Liver (tissue), 9 donors: Measurements from ENCODE around the gene RAB1A. TPM values are rescaled to one million over a fixed set of nuclear protein-coding genes. Genes with fewer than 3 reads are reported as not detected.

Experiments
- DNase-seq: peaks from one replicate; pipeline ENCODE4 v3.0.0-alpha.2; 2017; ENCODE audit warnings: low spot score
- H3K27ac ChIP-seq, 2 donors: one replicate each; pipeline ENCODE4 v1.7.0; 2013; ENCODE audit warnings: inconsistent platforms in 2 of 2, low read length in 2 of 2, control low read depth in 1 of 2, low read depth in 1 of 2, mild to moderate bottlenecking in 1 of 2
- H3K27me3 ChIP-seq, 4 donors: one replicate each; pipeline versions ENCODE4 v1.6.1 to v1.7.0; 2013; ENCODE audit warnings: low read length in 3 of 4, inconsistent platforms in 1 of 4, mild to moderate bottlenecking in 1 of 4, moderate library complexity in 1 of 4; ENCODE audit not compliant: control insufficient read depth in 4 of 4, insufficient read depth in 4 of 4
- H3K36me3 ChIP-seq, 4 donors: one replicate each; pipeline versions ENCODE4 v1.6.1 to v1.7.0; 2013; ENCODE audit warnings: low read length in 3 of 4, mild to moderate bottlenecking in 3 of 4, low read depth in 1 of 4, moderate library complexity in 1 of 4; ENCODE audit not compliant: control insufficient read depth in 4 of 4, insufficient read depth in 3 of 4
- H3K4me1 ChIP-seq, 4 donors: one replicate each; pipeline versions ENCODE4 v1.6.1 to v1.7.0; 2013; ENCODE audit warnings: low read length in 3 of 4, mild to moderate bottlenecking in 3 of 4, moderate library complexity in 1 of 4; ENCODE audit not compliant: control insufficient read depth in 4 of 4, insufficient read depth in 4 of 4
- H3K4me3 ChIP-seq, 3 donors: one replicate each; pipeline versions ENCODE4 v1.6.1 to v1.7.0; 2013; ENCODE audit warnings: low read length in 3 of 3, control low read depth in 1 of 3, low read depth in 1 of 3, mild to moderate bottlenecking in 1 of 3
- H3K9ac ChIP-seq, 2 donors: one replicate each; pipeline ENCODE4 v1.7.0; 2013; ENCODE audit warnings: low read length in 2 of 2, mild to moderate bottlenecking in 2 of 2, moderate library complexity in 2 of 2, control low read depth in 1 of 2, low read depth in 1 of 2
- H3K9me3 ChIP-seq, 4 donors: one replicate each; pipeline versions ENCODE4 v1.6.1 to v1.7.0; 2013; ENCODE audit warnings: low read length in 3 of 4; ENCODE audit not compliant: control insufficient read depth in 4 of 4
- EGR1 ChIP-seq, 2 donors: IDR thresholded peaks; 2 replicates each; pipeline ENCODE4 v1.6.1; 2016 to 2018; ENCODE audit warnings: antibody characterized with exemption in 2 of 2, low read depth in 2 of 2
- FOXA1 ChIP-seq: IDR thresholded peaks from 2 replicates; pipeline ENCODE4 v1.6.1; 2016; ENCODE audit warnings: antibody characterized with exemption
- FOXA2 ChIP-seq: IDR thresholded peaks from 2 replicates; pipeline ENCODE4 v1.6.1; 2016; ENCODE audit warnings: antibody characterized with exemption
- GABPA ChIP-seq, 2 donors: IDR thresholded peaks in 1 of 2; conservative IDR thresholded peaks in 1 of 2; 2 replicates each; pipeline ENCODE4 v1.6.1; 2016; ENCODE audit warnings: antibody characterized with exemption in 2 of 2, mild to moderate bottlenecking in 1 of 2, moderate library complexity in 1 of 2
- JUND ChIP-seq, 2 donors: IDR thresholded peaks; 2 replicates each; pipeline ENCODE4 v1.6.1; 2016; ENCODE audit warnings: antibody characterized with exemption in 2 of 2
- NR2F2 ChIP-seq: IDR thresholded peaks from 2 replicates; pipeline ENCODE4 v1.6.1; 2016; ENCODE audit warnings: antibody characterized with exemption
- RAD21 ChIP-seq, 2 donors: IDR thresholded peaks; 2 replicates each; pipeline ENCODE4 v1.6.1; 2016; ENCODE audit warnings: antibody characterized with exemption in 2 of 2, mild to moderate bottlenecking in 2 of 2
- RXRA ChIP-seq, 2 donors: IDR thresholded peaks; 2 replicates each; pipeline ENCODE4 v1.6.1; 2017 to 2018; ENCODE audit warnings: antibody characterized with exemption in 2 of 2, mild to moderate bottlenecking in 1 of 2
- TAF1 ChIP-seq: conservative IDR thresholded peaks from 2 replicates; pipeline ENCODE4 v1.6.1; 2016; ENCODE audit warnings: antibody characterized with exemption, mild to moderate bottlenecking
- YY1 ChIP-seq: IDR thresholded peaks from 2 replicates; pipeline ENCODE4 v1.6.1; 2016; ENCODE audit warnings: antibody characterized with exemption, mild to moderate bottlenecking
- ZBTB33 ChIP-seq: IDR thresholded peaks from 2 replicates; pipeline ENCODE4 v1.6.1; 2016; ENCODE audit warnings: antibody characterized with exemption
- WGBS: extraction: QIAGEN DNeasy Blood & Tissue Kit; methylation state at CpG from one replicate; pipeline ENCODE4 v1.1.7; 2013; 5-methylcytosine and 5-hydroxymethylcytosine counted together
- polyA plus RNA-seq, 2 donors: library from polyadenylated mRNA; stranded (reverse) in 1 of 2; unstranded in 1 of 2; fragments of 200-250 nt in 1 of 2; fragments of >200 nt in 1 of 2; fragmentation: Nextera tagmentation in 1 of 2; extraction: Ambion mirVana in 1 of 2; gene quantifications; one replicate each; pipeline versions ENCODE4 v1.2.1 to v1.2.3, GENCODE V29; 2013 to 2015
- total RNA-seq, 2 donors: library from RNA; depleted of rRNA; stranded (reverse); fragments of >200 nt; gene quantifications; one replicate each; pipeline ENCODE4 v1.2.3, GENCODE V29; 2014
- TF ChIP-seq, protein P1 (sequence below): IDR thresholded peaks from 2 replicates; pipeline ENCODE4 v1.6.1; 2016; ENCODE audit warnings: antibody characterized with exemption
- TF ChIP-seq, protein P2 (sequence below): fragments of 150-350 bp; IDR thresholded peaks from 2 replicates; pipeline ENCODE4 v1.5.1; 2017; ENCODE audit warnings: improper control_type of control experiment, low read depth, low read length; ENCODE audit not compliant: missing input control
- TF ChIP-seq, protein P3 (sequence below): IDR thresholded peaks from 2 replicates; pipeline ENCODE4 v1.6.1; 2016; ENCODE audit warnings: antibody characterized with exemption, mild to moderate bottlenecking
- donor health status: healthy.
- donor health status: healthy.
- donor health status: healthy.
- donor health status: healthy.
- donor health status: healthy.

RAB1A gene
- total and polyA plus RNA-seq, 4 donors: 52.8 to 89.7 (median 77.8) TPM

DNA sequence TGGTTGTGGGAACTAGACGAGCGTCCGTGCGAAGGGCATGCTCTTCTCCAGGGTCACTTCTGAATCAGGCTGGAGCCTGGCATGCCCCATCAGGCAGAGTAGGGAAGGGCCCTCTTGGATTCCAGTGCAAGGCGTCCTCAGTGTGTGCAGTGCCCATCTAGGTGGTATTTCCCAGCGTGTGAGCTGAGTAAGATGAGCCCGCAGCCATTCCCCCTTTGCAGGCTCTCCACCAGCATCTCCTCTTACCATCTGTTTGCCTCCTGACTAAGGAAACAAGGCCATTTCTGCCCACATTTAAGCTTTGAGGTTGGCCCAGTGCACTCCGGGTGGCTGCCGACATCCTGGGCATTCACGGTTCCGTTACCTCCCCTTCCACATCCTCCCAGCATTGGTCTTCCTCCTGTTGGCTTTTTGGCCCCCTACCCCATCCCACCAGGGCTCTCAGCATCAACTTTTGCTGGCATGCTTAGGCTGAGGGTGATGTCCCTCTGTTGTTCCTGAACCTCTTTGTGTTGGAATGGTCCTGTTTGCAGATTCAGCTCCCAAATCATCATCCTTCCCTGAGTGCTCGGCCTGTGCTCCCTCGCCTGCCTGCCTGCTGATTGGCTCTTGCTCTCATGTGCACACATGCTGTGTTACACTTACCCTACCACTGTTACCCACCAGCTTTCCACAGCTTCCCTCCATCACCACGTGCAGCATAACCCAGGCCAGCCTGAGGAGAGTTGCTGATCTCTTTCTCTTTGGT is 61.9 kb downstream of the RAB1A start:
- no peak overlapping the region for H3K9ac ChIP-seq
- TF ChIP-seq FOXA2: no peak
- TF ChIP-seq, protein P1, sequence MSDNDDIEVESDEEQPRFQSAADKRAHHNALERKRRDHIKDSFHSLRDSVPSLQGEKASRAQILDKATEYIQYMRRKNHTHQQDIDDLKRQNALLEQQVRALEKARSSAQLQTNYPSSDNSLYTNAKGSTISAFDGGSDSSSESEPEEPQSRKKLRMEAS: no peak
- no peak for TF ChIP-seq RAD21 (IDR thresholded peaks at IDR 0.05)
- TF ChIP-seq GABPA (IDR thresholded peaks at IDR 0.05 in 1 of 2, conservative IDR thresholded peaks at IDR 0.05 in 1 of 2): no peak
- TF ChIP-seq, protein P2, sequence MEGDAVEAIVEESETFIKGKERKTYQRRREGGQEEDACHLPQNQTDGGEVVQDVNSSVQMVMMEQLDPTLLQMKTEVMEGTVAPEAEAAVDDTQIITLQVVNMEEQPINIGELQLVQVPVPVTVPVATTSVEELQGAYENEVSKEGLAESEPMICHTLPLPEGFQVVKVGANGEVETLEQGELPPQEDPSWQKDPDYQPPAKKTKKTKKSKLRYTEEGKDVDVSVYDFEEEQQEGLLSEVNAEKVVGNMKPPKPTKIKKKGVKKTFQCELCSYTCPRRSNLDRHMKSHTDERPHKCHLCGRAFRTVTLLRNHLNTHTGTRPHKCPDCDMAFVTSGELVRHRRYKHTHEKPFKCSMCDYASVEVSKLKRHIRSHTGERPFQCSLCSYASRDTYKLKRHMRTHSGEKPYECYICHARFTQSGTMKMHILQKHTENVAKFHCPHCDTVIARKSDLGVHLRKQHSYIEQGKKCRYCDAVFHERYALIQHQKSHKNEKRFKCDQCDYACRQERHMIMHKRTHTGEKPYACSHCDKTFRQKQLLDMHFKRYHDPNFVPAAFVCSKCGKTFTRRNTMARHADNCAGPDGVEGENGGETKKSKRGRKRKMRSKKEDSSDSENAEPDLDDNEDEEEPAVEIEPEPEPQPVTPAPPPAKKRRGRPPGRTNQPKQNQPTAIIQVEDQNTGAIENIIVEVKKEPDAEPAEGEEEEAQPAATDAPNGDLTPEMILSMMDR: no peak
- no peak for TF ChIP-seq YY1
- TF ChIP-seq, protein P3, sequence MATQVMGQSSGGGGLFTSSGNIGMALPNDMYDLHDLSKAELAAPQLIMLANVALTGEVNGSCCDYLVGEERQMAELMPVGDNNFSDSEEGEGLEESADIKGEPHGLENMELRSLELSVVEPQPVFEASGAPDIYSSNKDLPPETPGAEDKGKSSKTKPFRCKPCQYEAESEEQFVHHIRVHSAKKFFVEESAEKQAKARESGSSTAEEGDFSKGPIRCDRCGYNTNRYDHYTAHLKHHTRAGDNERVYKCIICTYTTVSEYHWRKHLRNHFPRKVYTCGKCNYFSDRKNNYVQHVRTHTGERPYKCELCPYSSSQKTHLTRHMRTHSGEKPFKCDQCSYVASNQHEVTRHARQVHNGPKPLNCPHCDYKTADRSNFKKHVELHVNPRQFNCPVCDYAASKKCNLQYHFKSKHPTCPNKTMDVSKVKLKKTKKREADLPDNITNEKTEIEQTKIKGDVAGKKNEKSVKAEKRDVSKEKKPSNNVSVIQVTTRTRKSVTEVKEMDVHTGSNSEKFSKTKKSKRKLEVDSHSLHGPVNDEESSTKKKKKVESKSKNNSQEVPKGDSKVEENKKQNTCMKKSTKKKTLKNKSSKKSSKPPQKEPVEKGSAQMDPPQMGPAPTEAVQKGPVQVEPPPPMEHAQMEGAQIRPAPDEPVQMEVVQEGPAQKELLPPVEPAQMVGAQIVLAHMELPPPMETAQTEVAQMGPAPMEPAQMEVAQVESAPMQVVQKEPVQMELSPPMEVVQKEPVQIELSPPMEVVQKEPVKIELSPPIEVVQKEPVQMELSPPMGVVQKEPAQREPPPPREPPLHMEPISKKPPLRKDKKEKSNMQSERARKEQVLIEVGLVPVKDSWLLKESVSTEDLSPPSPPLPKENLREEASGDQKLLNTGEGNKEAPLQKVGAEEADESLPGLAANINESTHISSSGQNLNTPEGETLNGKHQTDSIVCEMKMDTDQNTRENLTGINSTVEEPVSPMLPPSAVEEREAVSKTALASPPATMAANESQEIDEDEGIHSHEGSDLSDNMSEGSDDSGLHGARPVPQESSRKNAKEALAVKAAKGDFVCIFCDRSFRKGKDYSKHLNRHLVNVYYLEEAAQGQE: no peak
- no peak for TF ChIP-seq RXRA (IDR thresholded peaks at IDR 0.05)
- TF ChIP-seq FOXA1: no peak
- TF ChIP-seq ZBTB33: no peak
- TF ChIP-seq JUND (IDR thresholded peaks at IDR 0.05): no peak
- no peak for TF ChIP-seq NR2F2
- TF ChIP-seq TAF1: no peak
- TF ChIP-seq EGR1 (IDR thresholded peaks at IDR 0.05; ENCODE audit: low read depth in 2 of 2): no peak
- 90% methylated on average over 14 of the region's 14 CpGs for WGBS
- no peak for DNase-seq
- peaks cover 0 to 7% (median 2%) of the 10 kb centered on the region in 4 donors for H3K36me3 ChIP-seq
- no peak overlapping the region for H3K4me3 ChIP-seq
- no peak overlapping the region for H3K27ac ChIP-seq
- peaks cover 5 to 14% (median 10%) of the 10 kb centered on the region in 4 donors for H3K4me1 ChIP-seq
- no peaks in the 10 kb centered on the region for H3K27me3 ChIP-seq
- H3K9me3 ChIP-seq: no peaks in the 10 kb centered on the region
